K562 (cell line): ENCODE measurements around the gene TP53TG5. TPM values are rescaled to one million over a fixed set of nuclear protein-coding genes. Genes with fewer than 3 reads are reported as not detected.

Experiments
- ARID1B ChIP-seq: fragments of 450-650 bp; IDR thresholded peaks from 2 replicates; pipeline ENCODE4 v1.6.1; 2016; ENCODE audit warnings: antibody characterized with exemption, mild to moderate bottlenecking, inconsistent platforms
- CEBPB ChIP-seq: fragments of 450-650 bp; IDR thresholded peaks from 2 replicates; pipeline ENCODE4 v1.6.1; 2016; ENCODE audit warnings: missing genetic modification characterization, missing compliant biosample characterization
- CLOCK ChIP-seq: fragments of 250-450 bp; sonication (Bioruptor Pico); IDR thresholded peaks from 2 replicates; pipeline ENCODE4 v1.4.0; 2020; ENCODE audit warnings: mild to moderate bottlenecking, moderate library complexity, borderline replicate concordance
- GATAD2B ChIP-seq: fragments of 450-650 bp; IDR thresholded peaks from 2 replicates; pipeline ENCODE4 v1.6.1; 2017; ENCODE audit warnings: mild to moderate bottlenecking, borderline replicate concordance
- HDAC2 ChIP-seq: fragments of 450-650 bp; IDR thresholded peaks from 2 replicates; pipeline ENCODE4 v1.6.1; 2016; ENCODE audit warnings: mild to moderate bottlenecking
- JUND ChIP-seq, 2 experiments: IDR thresholded peaks; 2 replicates in 1 of 2; 3 replicates in 1 of 2; pipeline ENCODE4 v1.6.1; 2011; ENCODE audit warnings: borderline replicate concordance in 2 of 2, low read depth in 2 of 2, low read length in 2 of 2, improper control_type of control experiment in 1 of 2, missing biosample characterization in 1 of 2, missing genetic modification characterization in 1 of 2, missing genetic modification reagents in 1 of 2
- MGA ChIP-seq: fragments of 450-650 bp; IDR thresholded peaks from 2 replicates; pipeline ENCODE4 v1.6.1; 2016; ENCODE audit warnings: mild to moderate bottlenecking, moderate library complexity
- NBN ChIP-seq: fragments of 450-650 bp; IDR thresholded peaks from 2 replicates; pipeline ENCODE4 v1.6.1; 2016; ENCODE audit warnings: low read depth, mild to moderate bottlenecking
- NEUROD1 ChIP-seq: fragments of 150-350 bp; IDR thresholded peaks from 2 replicates; pipeline ENCODE4 v1.6.1; 2014; ENCODE audit warnings: borderline replicate concordance, low read length, low read depth; ENCODE audit not compliant: partially characterized antibody
- NRF1 ChIP-seq, 2 experiments: fragments of 450-650 bp; IDR thresholded peaks in 1 of 2; conservative IDR thresholded peaks in 1 of 2; 2 replicates each; pipeline ENCODE4 v1.6.1; 2014; ENCODE audit warnings: mild to moderate bottlenecking in 2 of 2
- ZFP30 ChIP-seq: fragments of 250-450 bp; sonication (Bioruptor Pico); IDR thresholded peaks from 2 replicates; pipeline ENCODE4 v1.8.0; 2022; ENCODE audit warnings: moderate library complexity, mild to moderate bottlenecking, inconsistent platforms, borderline replicate concordance
- ZKSCAN1 ChIP-seq: fragments of 150-350 bp; IDR thresholded peaks from 2 replicates; pipeline ENCODE4 v1.6.1; 2016; ENCODE audit warnings: low read depth, low read length
- ZNF696 ChIP-seq: fragments of 250-450 bp; sonication (Bioruptor Pico); conservative IDR thresholded peaks from 2 replicates; pipeline ENCODE4 v1.4.0; 2020; ENCODE audit warnings: mild to moderate bottlenecking, moderate library complexity
- polyA plus RNA-seq, 8 experiments: library from polyadenylated mRNA; depleted of rRNA in 4 of 8; stranded (reverse) in 5 of 8; unstranded in 3 of 8; fragments of >200 nt; fragmentation: Nextera tagmentation in 2 of 8; fragmentation: Illumina TruSeq in 1 of 8; extraction: Ambion mirVana in 2 of 8; extraction: Trizol in 1 of 8; gene quantifications; 2 replicates each; pipeline versions ENCODE4 v1.2.1 to v1.2.3, GENCODE V29; 2011 to 2014; ENCODE audit warnings: inconsistent platforms in 1 of 8, missing spikeins in 1 of 8
- total RNA-seq, 7 experiments: library from RNA; depleted of rRNA in 6 of 7; stranded (reverse); fragments of >200 nt in 6 of 7; fragmentation: Illumina TruSeq in 2 of 7; extraction: Trizol in 2 of 7; gene quantifications; 2 replicates each; pipeline versions ENCODE4 v1.2.1 to v1.2.3, GENCODE V29; 2011 to 2021; ENCODE audit warnings: low replicate concordance in 1 of 7

Gene TP53TG5
- total and polyA plus RNA-seq, 9 of the 15 experiments (the other 6 are each of a cell fraction or from before 2014, with no cell fraction given) = 0.04 to 0.05 (median 0.04) TPM; not detected in 6

- TF ChIP-seq CLOCK (CRISPR knock-in tag) = no peak
- TF ChIP-seq NEUROD1 = peak; percentile 68
- TF ChIP-seq ARID1B = peak; percentile 63
- TF ChIP-seq ZKSCAN1 = no peak
- TF ChIP-seq CEBPB (tag) = peak; percentile 56
- TF ChIP-seq MGA = peak; percentile 11; the same call in 1 of the 2 replicates
- peak; percentile 90 for TF ChIP-seq JUND (IDR thresholded peaks at IDR 0.05; ENCODE audit: borderline replicate concordance, low read depth, low read length)
- peak; percentile 42; the same call in 2 of the 3 replicates for TF ChIP-seq JUND (tag; IDR thresholded peaks at IDR 0.05; ENCODE audit: borderline replicate concordance, low read depth, low read length)
- no peak for TF ChIP-seq ZFP30 (CRISPR knock-in tag)
- TF ChIP-seq NRF1 (conservative IDR thresholded peaks at IDR 0.05 in 1 of 2, IDR thresholded peaks at IDR 0.05 in 1 of 2) = peak in 1 of 2 experiments; percentile 17; a peak in 1 of 4 replicates
- TF ChIP-seq GATAD2B = no peak
- no peak for TF ChIP-seq ZNF696 (CRISPR knock-in tag)
- 0 out of 2 replicates have a peak, but pooled peaks have one; percentile 20 for TF ChIP-seq NBN
- TF ChIP-seq HDAC2 = peak; percentile 16; the same call in 1 of the 2 replicates
These were observed 33.8 kb downstream of the TP53TG5 start (continued) for GRCh38 chr20:45344168-45344860.
